ENCODE results near the gene C14orf119.

GRCh38 chr14:23085458-23085857 lies 9.8 kb upstream of the C14orf119 start:
- no peak for TF ChIP-seq CTCF (IDR thresholded peaks at IDR 0.05)
- TF ChIP-seq EZH2 (IDR thresholded peaks at IDR 0.05) = no peak
- no peak for TF ChIP-seq EZH2phosphoT487 (IDR thresholded peaks at IDR 0.05)

All from neural progenitor cell (in vitro differentiated cells).